Gastrocnemius medialis (tissue), 4 donors: Measurements from ENCODE around the gene LRRC1. TPM values are rescaled to one million over a fixed set of nuclear protein-coding genes. Genes with fewer than 3 reads are reported as not detected.
A peak's percentile ranks its signal among the peaks of the same experiment; 100 is the strongest.

Source experiments
- ATAC-seq, 2 donors: fragments of 150-250 bp; one replicate each; pipeline ENCODE4 v1.9.1; 2016
- DNase-seq, 2 donors: peaks; one replicate each; pipeline ENCODE4 v3.0.0-alpha.2; 2019
- H3K27ac ChIP-seq, 4 donors: fragments of 200-600 bp; sonication (generic); 1 replicate in 1 of 4; 2 replicates in 3 of 4; pipeline ENCODE4 v1.5.1; 2016 to 2018; ENCODE audit warnings: mild to moderate bottlenecking in 2 of 4, moderate library complexity in 1 of 4
- H3K27me3 ChIP-seq, 3 donors: fragments of 200-600 bp; sonication (generic) in 2 of 3; 1 replicate in 1 of 3; 2 replicates in 2 of 3; pipeline versions ENCODE4 v1.5.1 to v1.6.0; 2016 to 2019; ENCODE audit warnings: mild to moderate bottlenecking in 1 of 3, moderate library complexity in 1 of 3
- H3K36me3 ChIP-seq, 2 donors: fragments of 200-600 bp; sonication (generic) in 1 of 2; one replicate each; pipeline ENCODE4 v1.5.1; 2017 to 2018
- H3K4me1 ChIP-seq, 2 donors: fragments of 200-600 bp; sonication (generic) in 1 of 2; one replicate each; pipeline ENCODE4 v1.5.1; 2016 to 2017; ENCODE audit warnings: mild to moderate bottlenecking in 2 of 2
- H3K4me3 ChIP-seq, 4 donors: fragments of 200-600 bp; sonication (generic) in 3 of 4; 1 replicate in 1 of 4; 2 replicates in 3 of 4; pipeline ENCODE4 v1.5.1; 2016 to 2019; ENCODE audit warnings: mild to moderate bottlenecking in 2 of 4
- H3K9me3 ChIP-seq, 3 donors: fragments of 200-600 bp; sonication (generic) in 2 of 3; 1 replicate in 1 of 3; 2 replicates in 2 of 3; pipeline ENCODE4 v1.5.1; 2016 to 2019
- CTCF ChIP-seq, 5 experiments: fragments of 450-650 bp in 3 of 5; fragments of 200-600 bp in 2 of 5; sonication (generic) in 2 of 5; IDR thresholded peaks in 4 of 5; conservative IDR thresholded peaks in 1 of 5; 1 replicate in 4 of 5; 2 replicates in 1 of 5; pipeline ENCODE4 v1.5.1; 2016 to 2019; ENCODE audit warnings: antibody characterized with exemption in 5 of 5, mild to moderate bottlenecking in 3 of 5, moderate library complexity in 3 of 5
- POLR2A ChIP-seq, 2 donors: fragments of 450-650 bp; IDR thresholded peaks; one replicate each; pipeline ENCODE4 v1.6.1; 2017; ENCODE audit warnings: antibody characterized with exemption in 2 of 2, mild to moderate bottlenecking in 2 of 2, moderate library complexity in 2 of 2
- in situ Hi-C, 4 donors: fragments of 200-750 bp; cut with MboI; loops; one replicate each; pipeline versions ENCODE4 v1.15.0 to v1.8.0; 2017; ENCODE audit warnings: low sequenced_read_pairs in 4 of 4
- intact Hi-C: fragments of 100-400 bp; cut with DNase I; formaldehyde crosslinking; loops from one replicate; pipeline ENCODE4 v1.15.1; 2023; ENCODE audit warnings: low total_unique reads
- total RNA-seq, 4 donors: library from RNA; depleted of rRNA; stranded (reverse); fragments of >200 nt; gene quantifications; one replicate each; pipeline versions ENCODE4 v1.1.0 to v1.2.3, GENCODE V29; 2016

LRRC1 gene
- total RNA-seq, 4 donors from 2014 or later = 0.67 to 8.5 (median 2.4) TPM

- TF ChIP-seq CTCF (IDR thresholded peaks at IDR 0.05 in 4 of 5, conservative IDR thresholded peaks at IDR 0.05 in 1 of 5) (no peak), POLR2A (IDR thresholded peaks at IDR 0.05) (no peak)
- intact Hi-C loops = no loop called here
- Histone ChIP-seq H3K36me3 (no peaks in the 10 kb centered on the region), H3K27me3 (no peaks in the 10 kb centered on the region), H3K4me3 (no peak overlapping the region), H3K27ac (no peak overlapping the region), H3K9me3 (no peaks in the 10 kb centered on the region), H3K4me1 (no peaks in the 10 kb centered on the region)
- ATAC-seq (no peak), DNase-seq (no peak)
- in situ Hi-C loops = no loop called here
Observed at GRCh38 chr6:53934023-53934422, 139.2 kb downstream of the LRRC1 start.

GRCh38 chr6:53937461-53937860 is 142.7 kb downstream of the LRRC1 start:
- no peaks in the 10 kb centered on the region for H3K4me1 ChIP-seq
- intact Hi-C loops = no loop called here
- TF ChIP-seq CTCF (IDR thresholded peaks at IDR 0.05 in 4 of 5, conservative IDR thresholded peaks at IDR 0.05 in 1 of 5) = no peak
- TF ChIP-seq POLR2A (IDR thresholded peaks at IDR 0.05) = no peak
- H3K27ac ChIP-seq = no peak overlapping the region
- no peaks in the 10 kb centered on the region for H3K27me3 ChIP-seq
- no peaks in the 10 kb centered on the region for H3K36me3 ChIP-seq
- in situ Hi-C loops = no loop called here
- H3K4me3 ChIP-seq = no peak overlapping the region
- H3K9me3 ChIP-seq = no peaks in the 10 kb centered on the region
- DNase-seq (no peak), ATAC-seq (no peak)

- no peak overlapping the region for H3K4me3 ChIP-seq
- TF ChIP-seq POLR2A (IDR thresholded peaks at IDR 0.05) = no peak
- no peak for TF ChIP-seq CTCF (IDR thresholded peaks at IDR 0.05 in 4 of 5, conservative IDR thresholded peaks at IDR 0.05 in 1 of 5)
- intact Hi-C loops = no loop called here
- in situ Hi-C loops = no loop called here
- peaks cover 6% of the 10 kb centered on the region in 2 donors for H3K4me1 ChIP-seq
- no peaks in the 10 kb centered on the region for H3K27me3 ChIP-seq
- DNase-seq (no peak), ATAC-seq (no peak)
- no peak overlapping the region for H3K27ac ChIP-seq
- no peaks in the 10 kb centered on the region for H3K36me3 ChIP-seq
- H3K9me3 ChIP-seq = no peaks in the 10 kb centered on the region
Observed at GRCh38 chr6:53938810-53939209, 144.0 kb downstream of the LRRC1 start.

- H3K9me3 ChIP-seq = no peaks in the 10 kb centered on the region
- no peak overlapping the region for H3K4me3 ChIP-seq
- H3K4me1 ChIP-seq = peaks cover 7 to 11% of the 10 kb centered on the region in 2 donors
- intact Hi-C loops = no loop called here
- TF ChIP-seq CTCF (IDR thresholded peaks at IDR 0.05 in 4 of 5, conservative IDR thresholded peaks at IDR 0.05 in 1 of 5) = no peak
- no peak for TF ChIP-seq POLR2A (IDR thresholded peaks at IDR 0.05)
- H3K27me3 ChIP-seq = no peaks in the 10 kb centered on the region
- no peaks in the 10 kb centered on the region for H3K36me3 ChIP-seq
- in situ Hi-C loops = no loop called here
- DNase-seq (no peak), ATAC-seq (no peak)
- H3K27ac ChIP-seq = no peak overlapping the region
Observed at GRCh38 chr6:53939830-53940229, 145.0 kb downstream of the LRRC1 start.

GRCh38 chr6:53943395-53943794 is 148.6 kb downstream of the LRRC1 start:
- H3K4me1 ChIP-seq = peaks cover 7 to 11% of the 10 kb centered on the region in 2 donors
- in situ Hi-C loops = no loop called here
- H3K27me3 ChIP-seq = no peaks in the 10 kb centered on the region
- H3K27ac ChIP-seq = no peak overlapping the region
- intact Hi-C loops = no loop called here
- H3K9me3 ChIP-seq = no peaks in the 10 kb centered on the region
- DNase-seq (no peak), ATAC-seq (peak; percentile 30 to 46)
- H3K4me3 ChIP-seq = no peak overlapping the region
- TF ChIP-seq POLR2A (IDR thresholded peaks at IDR 0.05) = no peak
- TF ChIP-seq CTCF (IDR thresholded peaks at IDR 0.05 in 4 of 5, conservative IDR thresholded peaks at IDR 0.05 in 1 of 5) = no peak
- no peaks in the 10 kb centered on the region for H3K36me3 ChIP-seq
